HG02973 (cell line): ENCODE data around the gene ACSM4.
"Not testable (repeated sequence)": the region's sequence is repeated elsewhere in the genome, so short reads cannot be mapped to it uniquely, and the experiment has no call there.

Experiments used
- ATAC-seq: cut with Tn5 transposase; IDR thresholded peaks from one replicate; pipeline ENCODE4 v1.9.1; 2021; ENCODE audit warnings: moderate library complexity; ENCODE audit not compliant: unreplicated experiment

ACSM4 gene, protein sequence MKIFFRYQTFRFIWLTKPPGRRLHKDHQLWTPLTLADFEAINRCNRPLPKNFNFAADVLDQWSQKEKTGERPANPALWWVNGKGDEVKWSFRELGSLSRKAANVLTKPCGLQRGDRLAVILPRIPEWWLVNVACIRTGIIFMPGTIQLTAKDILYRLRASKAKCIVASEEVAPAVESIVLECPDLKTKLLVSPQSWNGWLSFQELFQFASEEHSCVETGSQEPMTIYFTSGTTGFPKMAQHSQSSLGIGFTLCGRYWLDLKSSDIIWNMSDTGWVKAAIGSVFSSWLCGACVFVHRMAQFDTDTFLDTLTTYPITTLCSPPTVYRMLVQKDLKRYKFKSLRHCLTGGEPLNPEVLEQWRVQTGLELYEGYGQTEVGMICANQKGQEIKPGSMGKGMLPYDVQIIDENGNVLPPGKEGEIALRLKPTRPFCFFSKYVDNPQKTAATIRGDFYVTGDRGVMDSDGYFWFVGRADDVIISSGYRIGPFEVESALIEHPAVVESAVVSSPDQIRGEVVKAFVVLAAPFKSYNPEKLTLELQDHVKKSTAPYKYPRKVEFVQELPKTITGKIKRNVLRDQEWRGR

DNA sequence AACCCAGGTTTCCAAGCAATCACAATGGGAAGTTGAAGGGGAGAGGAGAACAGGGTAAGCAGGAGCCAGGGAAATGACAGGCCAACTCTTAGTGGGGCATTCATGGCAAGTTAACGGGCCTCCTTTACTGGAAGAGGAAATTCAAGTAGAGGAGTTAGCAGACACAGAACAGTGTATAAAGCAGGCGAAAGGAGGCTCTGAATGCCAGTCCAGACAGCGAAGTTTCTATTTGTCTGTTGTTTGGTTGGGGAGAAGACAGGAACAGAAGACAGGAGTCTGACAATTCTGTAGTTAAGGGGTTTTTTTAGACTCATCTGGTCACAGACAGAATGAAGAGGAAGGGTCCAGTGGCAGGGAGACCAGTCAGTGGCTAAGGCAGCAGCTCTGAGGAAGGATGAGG, at the start of gene ACSM4:
TSS of gene ACSM4 (plus strand) at position 301 of the 400 bp plus-strand sequence. CDS start 260 bp downstream, outside the sequence.
- ATAC-seq: no peak

DNA sequence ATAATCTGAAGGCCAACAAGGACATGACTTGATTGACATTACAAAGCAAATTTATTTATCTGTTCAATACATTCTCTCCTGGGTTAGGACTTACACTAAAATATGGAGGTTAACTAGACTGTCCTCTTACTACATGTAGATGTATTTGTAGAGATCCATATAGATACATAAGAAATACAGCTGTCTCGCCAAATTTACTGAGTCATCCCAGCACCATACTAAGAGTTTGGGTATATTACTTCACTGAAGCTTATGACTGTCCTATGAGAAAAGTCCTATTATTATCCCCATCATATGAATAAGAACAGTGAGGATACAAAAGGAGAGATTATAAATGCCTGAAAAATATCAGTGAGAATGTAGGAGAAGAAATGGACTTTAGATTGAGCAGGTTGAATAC, 44.8 kb upstream of the ACSM4 start:
- no peak for ATAC-seq

DNA sequence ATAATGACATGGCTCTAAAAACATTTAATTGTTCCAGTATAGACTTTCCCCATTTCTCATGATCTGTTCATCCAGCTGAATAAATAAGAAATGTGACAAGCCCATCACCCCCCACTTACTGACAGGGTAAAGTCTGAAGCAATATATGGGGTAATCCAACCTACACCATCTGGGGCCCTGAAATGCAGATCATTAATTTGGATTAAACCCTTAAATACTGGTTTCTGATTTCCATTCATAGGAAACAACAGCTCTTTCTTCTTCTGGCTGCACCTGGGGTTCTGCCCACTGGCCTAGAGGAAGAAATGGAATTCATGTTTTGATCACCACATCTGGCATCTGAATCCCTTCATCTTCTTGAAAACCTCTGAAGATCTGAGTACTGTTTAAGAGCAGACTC, 39.3 kb upstream of the ACSM4 start:
- no peak for ATAC-seq

DNA sequence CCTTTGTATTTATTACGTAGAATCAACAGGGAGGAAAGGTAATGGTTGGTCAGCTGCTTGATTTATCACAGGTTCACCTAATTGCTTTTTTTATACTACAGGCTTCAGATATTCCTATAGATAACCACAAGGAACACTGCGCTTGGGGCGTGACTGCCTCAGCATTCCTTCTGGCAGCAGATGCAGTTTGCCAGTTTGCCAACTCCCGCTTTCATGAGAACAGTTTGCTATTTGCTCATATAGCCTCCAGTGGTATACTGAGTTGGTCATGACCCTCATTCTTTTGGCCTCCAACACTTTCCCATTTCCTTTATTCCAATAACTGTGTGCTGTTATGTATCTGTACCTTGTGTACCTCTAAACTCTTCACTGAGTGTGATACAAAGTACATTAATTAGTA, 38.6 kb upstream of the ACSM4 start:
- no peak for ATAC-seq

DNA sequence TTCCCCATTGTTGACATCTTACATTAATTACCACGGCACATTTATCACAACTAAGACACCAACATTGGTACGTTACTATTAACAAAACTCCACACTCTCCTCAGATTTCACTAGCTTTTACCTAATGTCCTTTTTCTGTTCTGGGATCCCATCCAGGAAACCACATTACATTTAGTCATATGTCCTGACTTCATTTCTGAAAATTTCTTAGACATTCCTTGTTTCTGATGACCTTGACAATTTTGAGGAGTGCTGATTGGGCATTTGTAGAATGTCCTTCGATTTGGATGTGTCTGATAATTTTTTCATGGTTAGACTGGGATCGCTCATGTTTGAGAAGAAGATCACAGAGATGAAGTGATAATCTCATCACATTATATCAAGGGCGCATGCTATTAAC, 34.6 kb upstream of the ACSM4 start:
- ATAC-seq: no peak

DNA sequence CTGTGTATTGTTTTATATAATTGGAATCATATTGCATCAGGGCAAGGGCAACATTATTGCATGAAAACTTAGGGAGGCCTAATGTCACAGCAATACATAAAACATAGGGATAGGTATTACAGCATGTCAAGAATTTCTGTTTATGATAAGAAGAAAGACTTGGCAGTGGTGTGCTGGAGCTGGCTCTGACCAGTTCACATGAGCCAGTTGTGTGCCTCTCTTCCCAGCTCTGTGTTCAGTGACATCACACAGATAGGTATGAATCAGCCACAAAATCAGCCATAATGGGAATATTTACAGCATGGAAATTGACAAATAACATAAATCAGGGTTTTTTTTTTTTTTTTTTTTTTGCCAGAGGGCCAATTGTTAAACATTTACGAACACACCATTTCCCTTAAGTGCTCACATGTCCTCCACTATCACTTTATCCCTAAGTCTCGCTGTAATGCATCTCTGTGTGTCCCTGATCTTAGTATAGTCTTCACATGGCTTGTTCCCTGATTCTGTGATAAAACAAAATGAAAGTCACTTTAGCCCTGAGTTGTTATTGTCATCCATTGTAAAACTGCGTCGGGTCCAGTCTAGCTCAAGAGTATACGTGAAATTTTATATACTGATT, 31.9 kb upstream of the ACSM4 start:
- ATAC-seq: no peak

DNA sequence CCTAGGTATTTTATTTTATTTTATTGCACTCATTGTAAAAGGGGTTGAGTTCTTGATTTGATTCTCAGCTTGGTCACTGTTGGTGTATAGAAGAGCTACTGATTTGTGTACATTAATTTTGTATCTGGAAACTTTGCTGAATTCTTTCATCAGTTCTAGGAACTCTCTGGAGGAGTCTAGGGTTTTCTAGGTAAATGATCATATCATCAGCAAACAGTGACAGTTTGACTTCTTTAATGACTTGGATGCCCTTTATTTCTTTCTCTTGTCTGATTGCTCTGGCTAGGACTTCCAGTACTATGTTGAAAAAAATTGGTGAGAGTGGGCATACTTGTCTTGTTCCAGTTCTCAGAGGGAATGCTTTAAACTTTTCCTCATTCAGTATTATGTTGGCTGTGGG, 28.4 kb upstream of the ACSM4 start:
- ATAC-seq: not testable (repeated sequence)

DNA sequence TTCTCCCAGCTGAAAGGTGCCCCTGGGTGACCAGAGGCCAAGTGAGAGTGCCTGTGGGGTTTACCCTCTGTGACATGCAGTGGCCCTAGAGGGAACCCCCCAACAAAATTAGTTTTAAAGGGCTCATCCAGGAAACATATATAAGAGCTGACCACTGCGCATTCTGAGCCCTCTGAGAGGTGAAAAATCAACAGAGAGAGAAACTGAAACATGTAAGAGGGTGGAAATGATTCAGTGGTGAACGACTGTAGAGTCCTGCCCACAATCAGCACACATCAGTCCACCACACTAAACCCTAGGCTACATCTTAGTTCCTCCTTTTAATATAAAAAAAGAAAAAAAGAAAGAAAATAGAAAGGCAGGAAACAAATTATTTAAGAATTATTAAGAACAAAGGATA, 21.0 kb upstream of the ACSM4 start:
- no peak for ATAC-seq

DNA sequence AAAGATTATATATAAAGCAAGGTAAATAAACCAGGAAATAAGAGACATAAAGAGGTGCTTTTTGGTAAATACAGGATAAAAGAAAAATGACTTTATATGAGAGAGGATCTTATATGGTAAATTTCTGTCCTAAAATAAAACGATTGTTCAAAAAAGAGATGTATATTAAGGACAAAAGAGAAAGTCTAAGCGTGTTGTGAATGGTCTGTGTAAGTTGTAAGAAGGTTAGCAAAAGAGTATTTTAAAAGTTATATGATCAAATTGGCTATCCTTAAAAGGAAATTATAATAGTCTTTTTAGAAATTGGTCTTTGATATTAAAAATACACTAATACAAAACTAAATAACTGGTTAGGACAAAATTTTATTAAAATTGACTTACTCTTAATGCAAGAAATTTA, 14.1 kb upstream of the ACSM4 start:
- no peak for ATAC-seq

DNA sequence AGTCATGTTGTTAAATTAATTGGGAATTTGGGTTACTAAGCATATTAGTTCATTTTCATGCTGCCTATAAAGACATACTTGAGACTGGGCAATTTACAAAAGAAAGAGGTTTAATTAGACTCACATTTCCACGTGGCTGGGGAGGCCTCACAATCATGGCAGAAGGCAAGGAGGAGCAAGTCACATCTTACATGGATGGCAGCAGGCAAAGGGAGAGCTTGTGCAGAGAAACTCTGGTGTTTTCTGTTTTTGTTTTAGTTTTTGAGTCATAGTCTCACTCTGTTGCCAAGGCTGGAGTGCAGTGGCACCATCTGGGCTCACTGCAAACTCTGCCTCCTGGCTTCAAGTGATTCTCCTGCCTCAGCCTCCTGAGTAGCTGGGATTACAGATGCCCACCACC, 13.3 kb upstream of the ACSM4 start:
- not testable (repeated sequence) for ATAC-seq

DNA sequence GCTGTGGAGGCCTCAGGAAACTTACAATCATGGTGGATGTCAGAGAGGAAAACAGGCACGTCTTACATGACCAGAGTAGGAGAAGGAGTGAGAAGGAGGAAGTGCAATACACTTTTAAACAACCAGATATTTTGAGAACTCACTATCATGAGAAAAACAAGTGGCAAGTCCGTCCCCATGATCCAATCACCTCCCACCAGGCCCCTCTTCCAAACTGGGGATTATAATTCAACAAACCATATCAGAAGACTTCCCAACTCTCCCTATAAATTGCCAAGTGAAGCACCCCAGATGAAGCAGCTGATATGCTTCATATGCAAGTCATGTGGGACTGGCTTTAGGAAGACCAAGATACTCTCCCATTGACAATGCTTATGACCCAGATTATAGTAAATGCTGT, 11.6 kb upstream of the ACSM4 start:
- no peak for ATAC-seq

DNA sequence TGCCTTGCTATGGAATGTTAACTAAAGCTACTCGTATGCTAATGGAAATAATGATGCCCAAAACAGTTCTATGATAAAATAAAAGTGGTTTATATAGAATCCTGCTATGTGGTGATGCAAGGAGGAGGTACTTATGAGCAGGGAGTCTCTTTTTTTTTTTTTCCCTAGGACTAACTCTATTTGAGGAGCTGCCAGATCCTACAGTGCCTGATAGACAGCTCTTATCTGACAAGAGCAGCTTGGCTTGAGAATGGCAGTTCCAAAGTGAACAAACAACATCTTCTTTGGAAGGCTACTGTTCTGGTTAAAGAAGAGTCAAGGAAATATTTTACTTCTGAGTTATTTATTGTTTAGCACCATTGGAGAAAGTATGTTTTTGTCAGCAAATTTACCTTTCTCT, 10.2 kb upstream of the ACSM4 start:
- ATAC-seq: no peak

DNA sequence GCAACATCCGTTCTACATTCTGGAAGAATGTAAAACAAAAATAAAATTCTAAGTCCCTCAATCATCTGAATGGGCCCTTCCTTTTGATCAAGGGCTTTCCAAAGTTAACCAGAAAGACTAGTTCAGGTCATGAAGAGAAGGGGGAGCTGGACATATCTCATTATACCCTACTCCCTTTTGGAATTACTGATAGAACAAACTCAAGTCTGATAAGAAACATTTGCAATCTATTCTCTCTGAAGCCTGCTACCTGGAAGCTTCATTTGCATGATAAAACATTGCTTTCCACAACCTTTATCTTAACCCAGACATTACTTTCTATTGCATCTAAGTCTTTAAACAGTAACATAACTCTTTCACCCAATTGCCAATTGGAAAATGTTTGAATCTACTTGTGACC, 8.3 kb upstream of the ACSM4 start:
- ATAC-seq: no peak

DNA sequence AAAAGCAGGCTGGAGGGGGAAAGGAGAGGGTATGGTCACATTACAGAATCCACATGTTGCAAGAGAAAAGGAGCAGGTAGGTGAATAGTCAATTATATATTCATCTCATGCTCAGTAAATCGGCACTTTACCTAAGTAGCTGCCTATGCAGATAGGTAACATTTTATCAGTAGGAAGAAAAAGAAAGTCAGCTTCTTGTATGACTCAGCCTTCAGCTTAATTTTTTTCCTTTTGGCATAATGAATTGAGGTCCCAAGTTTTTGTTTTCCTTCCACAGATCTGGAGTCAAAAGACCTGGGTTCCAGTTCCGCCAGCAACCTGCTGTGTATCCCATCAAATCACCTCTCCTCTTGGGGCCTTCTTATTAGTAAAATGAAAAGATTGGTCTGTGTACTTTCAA, 6.0 kb upstream of the ACSM4 start:
- no peak for ATAC-seq

DNA sequence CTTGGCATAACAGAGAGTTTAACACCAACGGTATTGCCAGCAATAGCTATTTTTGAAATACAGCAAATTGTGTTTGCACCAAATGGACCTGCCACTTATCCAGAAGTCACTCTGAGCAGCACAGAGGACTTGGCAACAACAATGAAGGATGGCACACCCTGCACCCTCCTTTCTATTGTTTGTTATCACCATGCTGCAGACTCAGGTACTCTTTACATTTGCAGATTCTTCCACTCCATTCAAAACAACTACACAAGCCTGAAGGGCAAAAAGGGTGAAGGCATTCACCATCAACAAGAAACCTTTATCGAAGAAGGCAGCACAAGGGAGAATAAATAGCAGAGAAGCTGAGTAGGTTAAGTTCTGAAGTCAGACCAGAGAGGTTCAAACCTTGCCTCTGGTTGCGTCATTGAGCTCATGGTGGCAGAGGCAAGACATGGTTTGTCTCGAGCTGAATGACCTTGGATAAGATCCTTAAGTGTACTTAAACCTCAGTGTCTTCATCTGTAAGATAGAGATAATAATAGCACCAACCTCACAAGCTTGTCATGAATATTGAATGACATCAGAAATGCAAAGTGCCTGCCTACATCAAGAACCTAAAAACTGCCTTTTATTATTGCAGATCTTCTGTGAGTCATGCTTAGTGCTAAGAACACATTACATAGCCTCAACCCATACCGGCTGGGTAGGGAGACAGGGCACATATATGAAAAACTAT, 1.4 kb upstream of the ACSM4 start:
- ATAC-seq: no peak

DNA sequence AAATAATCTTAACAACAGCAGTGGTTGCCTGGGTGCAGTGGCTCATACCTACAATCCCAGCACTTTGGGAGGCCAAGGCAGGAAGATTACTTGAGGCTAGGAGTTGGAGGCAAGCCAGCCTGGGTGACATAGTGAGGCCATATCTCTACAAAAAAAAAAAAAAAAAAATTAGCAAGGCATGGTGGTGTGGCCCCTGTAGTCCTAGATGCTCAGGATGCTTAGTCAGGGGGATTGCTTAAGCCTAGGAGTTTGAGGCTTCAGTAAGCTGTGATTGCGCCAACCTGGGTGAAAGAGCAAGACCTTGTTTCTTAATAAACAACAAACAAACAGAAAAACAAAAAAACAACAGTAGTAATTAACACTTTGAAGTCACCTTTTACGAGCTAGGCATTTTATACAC, 642 bp upstream of the ACSM4 start:
- ATAC-seq: no peak

DNA sequence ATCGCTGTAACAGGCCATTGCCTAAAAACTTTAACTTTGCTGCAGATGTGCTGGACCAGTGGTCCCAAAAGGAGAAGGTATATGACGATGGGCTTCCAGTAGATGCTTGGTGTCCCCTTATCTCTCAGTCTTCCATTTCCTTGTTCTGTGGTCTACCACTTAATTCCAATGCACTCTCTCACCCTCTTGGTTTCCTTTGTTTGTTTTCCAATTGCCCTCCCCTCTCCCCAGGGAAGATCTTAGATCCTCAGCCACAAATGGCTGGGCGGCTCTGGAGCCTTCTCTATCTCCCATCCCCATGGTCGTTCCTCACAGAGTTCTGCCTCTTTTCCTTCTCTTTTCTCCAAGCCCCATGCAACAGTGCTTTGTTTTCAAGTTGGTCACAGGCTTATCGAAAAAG, 584 bp downstream of the ACSM4 start:
- ATAC-seq: no peak

DNA sequence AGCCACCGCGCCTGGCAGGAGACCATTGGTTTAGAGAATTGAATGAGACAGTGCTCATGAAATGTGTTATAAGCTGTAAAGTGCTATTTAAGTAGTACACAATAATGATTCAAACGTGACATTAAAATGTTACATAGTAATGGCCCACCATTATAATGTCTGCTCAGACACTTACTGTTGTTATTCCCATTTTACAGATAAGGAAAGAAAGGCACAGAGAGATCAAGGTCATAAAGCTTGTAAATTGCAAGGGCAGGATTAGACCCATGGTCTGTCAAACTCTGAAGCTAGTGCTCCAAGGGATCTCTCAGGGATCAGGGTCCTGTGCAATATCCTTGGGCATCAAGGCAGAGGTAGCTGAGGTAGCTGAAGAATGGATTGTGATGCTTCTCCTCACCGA, 6.2 kb downstream of the ACSM4 start:
- no peak for ATAC-seq

DNA sequence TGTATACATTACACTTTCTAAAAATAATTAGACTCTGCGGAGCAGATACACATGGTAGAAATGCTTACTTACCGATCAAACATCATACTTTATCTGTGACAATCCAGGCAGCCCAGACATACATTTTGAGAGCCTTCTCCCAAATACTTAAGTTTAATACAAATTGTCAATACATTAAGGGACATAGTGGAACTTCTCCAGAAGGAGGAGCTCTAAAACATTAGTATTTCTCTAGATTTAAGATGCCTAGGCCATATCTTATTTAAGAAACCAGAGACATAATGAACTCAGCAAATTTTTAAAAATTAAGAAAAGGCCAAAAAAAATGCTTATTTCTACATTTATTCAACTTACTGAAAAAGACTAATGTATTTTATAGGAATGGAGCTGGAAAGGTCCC, 16.1 kb downstream of the ACSM4 start:
- ATAC-seq: no peak

DNA sequence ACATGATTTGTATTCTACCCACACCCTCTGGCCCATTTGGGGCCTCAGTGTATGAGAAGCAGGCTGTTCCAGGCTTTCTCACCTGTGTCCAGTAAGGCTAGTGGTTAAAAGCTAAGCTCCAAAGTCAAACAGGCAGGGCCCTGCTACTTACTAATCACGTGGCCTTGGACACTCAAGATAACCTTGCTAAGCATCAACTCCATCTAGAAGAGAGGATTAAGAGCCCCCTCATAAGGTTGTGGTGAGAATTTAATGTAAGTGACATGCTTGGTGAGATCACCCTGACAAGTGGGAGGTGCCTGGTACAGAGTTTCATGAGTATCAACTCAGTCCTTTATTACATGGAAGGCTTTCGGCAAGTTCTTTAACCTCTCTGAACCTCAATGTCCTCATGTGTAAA, 17.8 kb downstream of the ACSM4 start:
- ATAC-seq: no peak

DNA sequence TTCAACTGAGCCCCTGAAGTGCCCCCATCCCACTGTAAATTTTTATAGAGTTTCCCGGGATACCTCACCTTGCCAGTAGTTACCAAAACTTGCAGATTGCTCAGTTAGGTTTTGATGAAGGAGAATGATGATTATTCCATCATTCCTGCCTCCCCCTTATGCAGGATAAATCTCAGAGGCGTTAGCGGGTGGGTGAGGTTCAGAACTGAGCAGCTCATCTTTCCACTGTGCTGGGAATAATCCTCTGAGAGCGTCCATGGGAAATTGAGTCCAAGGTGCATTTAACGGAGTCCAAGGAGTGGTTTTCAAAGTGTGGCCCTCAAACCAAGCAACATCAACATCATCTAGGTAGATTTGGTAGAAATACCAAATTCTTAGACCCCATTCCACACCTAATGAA, 18.7 kb downstream of the ACSM4 start:
- ATAC-seq: no peak

DNA sequence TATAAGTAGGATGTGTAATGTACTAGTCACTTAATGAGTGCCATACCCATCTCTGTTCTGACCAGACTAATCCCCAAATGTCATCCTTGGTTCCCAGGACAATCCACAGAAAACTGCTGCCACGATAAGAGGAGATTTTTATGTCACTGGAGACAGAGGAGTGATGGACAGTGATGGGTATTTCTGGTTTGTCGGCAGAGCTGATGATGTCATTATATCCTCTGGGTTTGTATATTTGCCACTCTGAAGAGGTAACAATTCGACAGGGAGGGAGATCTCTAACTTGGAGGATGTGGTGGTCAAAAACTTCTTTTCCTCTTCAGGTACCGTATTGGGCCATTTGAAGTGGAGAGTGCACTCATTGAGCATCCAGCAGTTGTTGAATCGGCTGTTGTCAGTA, 20.3 kb downstream of the ACSM4 start:
- ATAC-seq: no peak
